GM12865 (cell line): ENCODE data around the gene TPRN.

Experiments used
- DNase-seq: peaks from one replicate; pipeline ENCODE4 v3.0.0; 2010; ENCODE audit warnings: low read depth
- H3K4me3 ChIP-seq: 2 replicates; pipeline ENCODE4 v1.5.1; 2011; ENCODE audit warnings: mild to moderate bottlenecking, low read depth, low read length, control low read depth
- CTCF ChIP-seq: IDR thresholded peaks from 2 replicates; pipeline ENCODE4 v1.5.1; 2011; ENCODE audit warnings: low read length, control low read depth, low read depth, inconsistent platforms; ENCODE audit not compliant: insufficient read depth; ENCODE audit errors: missing control alignments

The TPRN gene

GRCh38 chr9:137221506-137222111 is 21.1 kb upstream of the TPRN start:
- no peak for TF ChIP-seq CTCF
- H3K4me3 ChIP-seq, result peak overlapping the region; percentile 46
- DNase-seq, result no peak

GRCh38 chr9:137221095-137221505 is 20.6 kb upstream of the TPRN start:
- no peak for DNase-seq
- TF ChIP-seq CTCF, result no peak
- no peak overlapping the region for H3K4me3 ChIP-seq

- DNase-seq, result no peak
- TF ChIP-seq CTCF, result no peak
- H3K4me3 ChIP-seq, result no peak overlapping the region
Measured at GRCh38 chr9:137220317-137221094, 20.0 kb upstream of the TPRN start.

- no peak for DNase-seq
- no peak for TF ChIP-seq CTCF
- H3K4me3 ChIP-seq, result no peak overlapping the region
Measured at GRCh38 chr9:137219757-137220316, 19.3 kb upstream of the TPRN start.

- no peak for DNase-seq
- no peak overlapping the region for H3K4me3 ChIP-seq
- TF ChIP-seq CTCF, result no peak
Measured at GRCh38 chr9:137218754-137219271, 18.3 kb upstream of the TPRN start.

GRCh38 chr9:137218212-137218753 is 17.7 kb upstream of the TPRN start:
- H3K4me3 ChIP-seq, result no peak overlapping the region
- no peak for DNase-seq
- no peak for TF ChIP-seq CTCF
